Stimulated activated CD4-positive, alpha-beta T cell treated with anti-CD3 and anti-CD28 coated beads, Interleukin-1b, Interleukin-23, amount 100 ng/mL, for 48 hours (primary cell): ENCODE measurements around the gene CABP4.

Experiments used
- DNase-seq: peaks from one replicate; pipeline ENCODE4 v3.0.0-alpha.2; 2020

CABP4 gene

DNA sequence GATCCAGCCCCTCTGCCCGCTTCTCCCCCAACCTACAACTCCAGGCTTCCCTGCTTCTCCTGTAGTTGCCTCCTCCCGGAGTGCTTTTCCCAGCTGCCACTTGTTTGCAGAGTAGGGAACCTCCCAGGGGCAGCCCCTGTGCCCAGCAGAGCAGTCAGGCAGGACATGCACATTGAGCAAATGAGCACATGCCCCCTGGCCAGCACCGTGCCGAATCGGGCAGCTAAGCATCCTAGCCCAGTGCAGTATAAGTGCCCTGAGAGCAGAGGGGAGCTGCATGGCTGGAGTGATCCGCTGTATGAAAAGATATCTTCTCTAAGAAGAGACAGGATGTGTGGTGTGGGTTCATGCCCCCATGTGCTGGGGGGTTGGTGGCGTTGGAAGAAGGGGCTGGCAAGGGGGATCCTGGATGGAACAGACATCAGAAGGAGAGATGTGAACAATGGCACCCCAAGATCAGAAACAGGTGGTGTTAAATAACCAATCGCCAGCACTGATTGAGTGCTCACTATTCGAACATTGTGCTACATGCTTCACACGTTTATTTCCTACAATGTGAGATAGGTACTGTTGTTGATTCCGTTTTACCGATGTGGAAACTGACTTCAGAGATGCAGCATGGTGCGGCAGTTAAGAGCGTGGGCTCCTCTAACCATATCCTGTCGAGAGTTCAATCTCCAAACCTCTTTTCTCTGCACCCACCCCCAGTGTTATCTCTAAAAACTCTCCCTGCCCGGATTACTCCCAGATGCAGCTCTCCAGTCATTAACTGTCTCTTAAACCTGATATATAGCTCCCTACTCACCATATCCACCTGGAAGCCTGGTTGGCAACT lies 28.9 kb downstream of the CABP4 start:
- DNase-seq = peak; percentile 52

GRCh38 chr11:67484847-67485311 lies 29.7 kb downstream of the CABP4 start:
- DNase-seq = peak; percentile 83

GRCh38 chr11:67485873-67486361 lies 30.8 kb downstream of the CABP4 start:
- DNase-seq = peak; percentile 80

GRCh38 chr11:67486481-67487195 lies 31.5 kb downstream of the CABP4 start:
- peak; percentile 59 for DNase-seq

DNA sequence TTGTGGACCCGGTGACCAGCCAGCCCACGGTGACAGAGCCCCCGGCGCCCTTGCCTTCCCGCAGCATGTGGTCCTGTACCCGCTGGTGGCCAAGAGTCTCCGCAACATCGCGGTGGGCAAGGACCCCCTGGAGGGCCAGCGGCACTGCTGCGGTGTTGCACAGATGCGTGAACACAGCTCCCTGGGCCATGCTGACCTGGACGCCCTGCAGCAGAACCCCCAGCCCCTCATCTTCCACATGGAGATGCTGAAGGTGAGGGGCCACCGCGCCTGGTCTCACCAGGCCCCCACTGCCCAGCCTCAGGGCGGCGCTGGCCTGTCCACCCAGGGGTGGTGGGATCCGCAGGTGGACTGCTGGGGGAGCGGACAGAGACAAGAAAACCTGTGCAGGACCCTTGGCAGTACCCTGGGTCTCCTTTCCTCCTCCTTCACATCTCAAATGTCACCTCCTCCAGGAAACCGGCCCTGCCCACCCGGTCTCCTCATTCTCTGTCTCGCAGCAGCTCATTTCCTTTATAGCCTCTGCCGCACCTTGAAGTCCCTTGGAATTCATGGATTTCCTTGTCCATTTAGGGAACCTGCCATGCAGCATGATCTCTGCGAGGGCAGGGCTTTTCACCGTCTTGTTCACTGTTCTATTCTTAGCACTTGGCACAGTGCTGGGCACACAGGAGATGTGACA lies 34.2 kb downstream of the CABP4 start:
- no peak for DNase-seq

DNA sequence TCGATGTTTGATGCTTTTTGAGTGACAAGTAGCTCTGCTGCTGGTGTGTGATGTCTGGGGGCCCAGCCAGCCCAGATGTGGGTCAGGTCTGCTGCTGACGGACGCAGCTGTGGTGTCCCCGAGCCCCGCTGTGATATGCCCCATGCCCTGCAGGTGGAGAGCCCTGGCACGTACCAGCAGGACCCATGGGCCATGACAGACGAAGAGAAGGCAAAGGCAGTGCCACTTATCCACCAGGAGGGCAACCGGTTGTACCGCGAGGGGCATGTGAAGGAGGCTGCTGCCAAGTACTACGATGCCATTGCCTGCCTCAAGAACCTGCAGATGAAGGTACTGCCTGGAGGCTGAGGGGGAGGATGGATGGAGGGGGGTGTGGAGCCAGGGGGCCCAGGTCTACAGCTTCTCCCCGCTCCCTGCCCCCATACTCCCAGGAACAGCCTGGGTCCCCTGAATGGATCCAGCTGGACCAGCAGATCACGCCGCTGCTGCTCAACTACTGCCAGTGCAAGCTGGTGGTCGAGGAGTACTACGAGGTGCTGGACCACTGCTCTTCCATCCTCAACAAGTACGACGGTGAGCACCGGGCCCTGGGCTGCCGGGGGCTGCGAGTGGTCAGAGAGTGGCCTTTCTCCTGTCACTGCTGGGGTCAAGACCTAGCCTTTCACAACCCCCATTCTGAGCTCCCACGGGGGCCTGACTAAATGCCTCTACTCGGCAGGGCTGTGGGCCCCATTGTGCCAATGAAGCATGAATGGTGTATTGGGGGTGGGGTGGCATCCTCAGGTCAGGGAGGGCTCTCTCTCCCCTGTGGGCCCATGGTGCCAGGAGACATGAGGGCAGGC lies 35.0 kb downstream of the CABP4 start:
- no peak for DNase-seq

GRCh38 chr11:67490727-67491065 lies 35.5 kb downstream of the CABP4 start:
- no peak for DNase-seq

- no peak for DNase-seq
These were observed 36.3 kb downstream of the CABP4 start for GRCh38 chr11:67491276-67492068.

- no peak for DNase-seq
These were observed 37.0 kb downstream of the CABP4 start for GRCh38 chr11:67492069-67492727.

DNA sequence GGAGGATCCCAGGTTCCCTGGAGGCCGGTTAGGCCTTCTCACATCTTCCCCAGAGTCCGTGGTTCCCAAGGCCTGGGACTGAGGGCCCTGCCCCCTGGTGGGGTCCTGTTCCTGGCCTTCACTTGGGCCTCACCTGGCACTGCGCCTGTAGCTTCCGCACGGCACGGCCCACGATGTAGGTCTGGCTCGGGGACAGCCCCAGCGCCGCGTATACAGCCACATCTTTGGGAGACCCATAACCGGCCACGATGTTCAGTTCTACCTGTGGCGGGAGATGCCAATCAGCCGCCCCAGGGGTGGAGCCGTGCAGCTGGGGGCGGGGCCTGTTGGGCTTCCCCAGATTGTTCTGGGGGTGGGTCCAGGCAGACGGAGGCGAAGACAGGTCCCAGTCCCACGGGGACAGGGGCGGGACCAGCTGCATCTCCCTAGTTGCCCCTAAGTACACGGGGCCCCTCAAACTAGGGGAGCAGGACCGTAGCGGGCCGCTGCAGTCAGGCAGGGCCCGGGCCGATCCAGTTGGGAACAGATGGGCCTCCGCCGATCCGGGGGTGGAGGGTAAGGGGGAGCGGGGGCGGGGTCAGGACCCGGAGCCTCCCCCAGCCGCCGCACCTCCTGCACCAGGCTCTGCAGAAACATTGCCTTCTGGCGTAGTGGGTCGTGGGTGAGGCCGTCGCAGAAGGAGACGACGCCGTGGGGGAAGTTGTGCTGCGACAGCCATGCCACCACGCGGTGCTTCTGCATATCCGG lies 37.8 kb downstream of the CABP4 start:
- DNase-seq = no peak

GRCh38 chr11:67493548-67494370 lies 38.6 kb downstream of the CABP4 start:
- no peak for DNase-seq

- no peak for DNase-seq
These were observed 39.4 kb downstream of the CABP4 start for GRCh38 chr11:67494371-67495233.

GRCh38 chr11:67495234-67496005 lies 40.3 kb downstream of the CABP4 start:
- DNase-seq = no peak

GRCh38 chr11:67496113-67496512 lies 41.0 kb downstream of the CABP4 start:
- no peak for DNase-seq

DNA sequence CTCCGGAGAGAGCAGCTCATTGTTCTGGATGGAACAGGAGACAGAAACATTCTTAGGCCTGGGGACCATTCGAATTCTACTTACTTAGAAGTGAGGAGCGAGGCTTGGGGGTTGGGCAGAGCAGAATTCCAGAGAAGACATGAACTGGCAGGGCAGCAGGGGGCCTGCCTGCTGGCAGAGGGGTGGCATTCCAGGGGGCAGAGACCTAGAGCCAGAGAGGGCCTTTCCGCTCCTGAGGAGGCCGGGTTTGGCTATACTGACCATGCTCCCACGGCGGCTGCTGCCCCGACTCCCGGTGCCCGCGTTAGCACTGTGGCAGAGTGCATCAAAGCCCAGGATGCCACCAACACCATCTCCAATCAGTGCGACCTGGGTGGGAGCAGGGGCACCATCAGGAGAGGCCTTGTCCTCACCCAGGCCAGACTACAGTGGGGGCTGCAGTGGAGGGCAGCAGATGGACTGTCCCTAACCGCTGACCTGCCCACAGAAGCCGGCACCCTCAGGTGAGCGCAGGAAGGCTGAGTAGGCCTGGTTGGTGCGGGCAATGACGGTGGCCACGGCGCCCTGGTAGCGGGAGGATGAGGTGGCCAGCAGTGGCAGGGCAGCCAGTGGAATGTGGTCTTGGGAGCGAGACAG lies 42.6 kb downstream of the CABP4 start:
- no peak for DNase-seq

- DNase-seq = no peak
These were observed 43.4 kb downstream of the CABP4 start for GRCh38 chr11:67498544-67498972.
